NCI-H1436 (cell line): ENCODE data around the gene TMEM202.
"Not testable (repeated sequence)": the region's sequence is repeated elsewhere in the genome, so short reads cannot be mapped to it uniquely, and the experiment has no call there.

Experiments used
- DNase-seq: peaks from one replicate; lab custom pipeline; 2025; lab: John Stamatoyannopoulos, UW

Gene TMEM202

GRCh38 chr15:72402726-72403125, 4.6 kb downstream of the TMEM202 start:
- DNase-seq: no peak

DNA sequence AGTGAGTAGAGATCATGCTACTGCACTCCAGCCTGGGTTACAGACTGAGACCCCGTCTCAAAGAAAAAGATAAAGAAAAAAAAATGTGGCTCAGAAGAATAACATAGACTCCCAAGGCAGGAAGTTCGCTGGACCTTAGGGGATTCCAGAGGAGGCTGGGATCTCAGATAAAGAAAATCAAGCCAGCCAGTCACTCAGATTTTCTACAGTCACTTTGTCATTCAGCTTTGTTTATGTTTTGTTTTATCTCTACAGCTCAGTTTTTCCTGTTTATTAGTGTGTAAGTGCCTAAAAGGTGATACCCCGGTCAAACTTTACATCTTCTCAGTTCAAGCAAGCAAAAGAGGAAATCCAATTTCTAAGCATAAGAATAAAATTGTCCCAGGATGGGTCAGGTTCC, 6.3 kb downstream of the TMEM202 start:
- no peak for DNase-seq

DNA sequence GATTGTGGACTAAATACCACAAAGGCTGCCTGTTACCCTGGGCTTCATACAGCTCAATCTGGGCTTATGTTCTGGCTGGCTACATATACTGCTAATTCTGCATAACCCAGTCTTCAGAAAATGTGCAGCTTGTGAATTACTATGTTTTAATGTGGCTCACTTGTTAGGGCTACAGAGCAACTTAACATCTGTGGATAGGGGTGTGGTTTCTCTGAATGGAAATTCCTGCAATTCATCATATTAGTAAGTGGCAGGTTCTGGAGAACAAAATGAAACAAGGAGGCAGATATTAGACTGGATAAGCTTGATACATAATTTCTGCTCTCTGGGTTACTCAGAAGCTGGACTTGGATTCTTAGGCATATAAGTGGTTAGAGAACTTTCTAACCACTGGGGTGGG, 6.7 kb downstream of the TMEM202 start:
- DNase-seq: no peak

DNA sequence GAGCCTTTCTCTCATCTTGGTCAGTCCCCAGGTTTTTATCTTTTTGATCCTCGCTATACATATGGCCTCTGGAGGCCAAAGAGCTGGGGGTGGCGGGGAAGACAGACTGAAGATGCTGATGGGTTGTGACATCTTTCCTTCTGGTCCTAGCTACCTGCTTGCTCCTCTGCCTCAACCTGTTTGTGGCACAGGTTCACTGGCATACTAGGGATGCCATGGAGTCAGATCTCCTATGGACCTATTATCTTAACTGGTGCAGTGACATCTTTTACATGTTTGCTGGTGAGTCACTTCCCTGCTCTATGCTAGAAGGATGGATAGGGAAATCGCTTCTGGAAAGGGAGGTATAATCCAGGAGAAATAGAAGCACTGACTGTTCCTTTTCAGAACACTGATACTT, 8.8 kb downstream of the TMEM202 start:
- DNase-seq: no peak

DNA sequence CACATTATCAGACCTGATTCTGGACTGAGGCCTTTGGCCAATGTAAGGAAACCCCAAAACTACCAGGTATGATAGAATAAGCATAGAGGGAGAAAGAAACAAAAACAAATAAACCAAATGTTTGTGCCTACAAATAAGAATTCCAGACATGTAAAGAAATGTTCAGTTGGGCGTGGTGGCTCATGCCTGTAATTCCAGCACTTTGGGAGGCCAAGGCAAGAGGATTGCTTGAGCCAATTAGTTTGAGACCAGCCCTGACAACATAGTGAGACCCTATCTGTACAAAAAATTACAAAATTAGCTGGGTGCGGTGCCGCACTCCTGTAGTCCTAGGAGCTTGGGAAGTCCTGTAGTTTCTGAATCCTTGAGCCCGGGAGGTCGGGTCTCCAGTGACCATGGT, 13.0 kb downstream of the TMEM202 start:
- no peak for DNase-seq

- no peak for DNase-seq
These were observed 13.4 kb downstream of the TMEM202 start for GRCh38 chr15:72411544-72411943.

DNA sequence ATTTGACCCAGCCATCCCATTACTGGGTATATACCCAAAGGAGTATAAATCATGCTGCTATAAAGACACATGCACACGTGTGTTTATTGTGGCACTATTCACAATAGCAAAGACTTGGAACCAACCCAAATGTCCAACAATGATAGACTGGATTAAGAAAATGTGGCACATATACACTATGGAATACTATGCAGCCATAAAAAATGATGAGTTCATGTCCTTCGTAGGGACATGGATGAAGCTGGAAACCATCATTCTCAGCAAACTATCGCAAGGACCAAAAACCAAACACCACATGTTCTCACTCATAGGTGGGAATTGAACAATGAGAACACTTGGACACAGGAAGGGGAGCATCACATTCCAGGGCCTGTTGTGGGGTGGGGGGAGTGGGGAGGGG, 15.2 kb downstream of the TMEM202 start:
- DNase-seq: not testable (repeated sequence)

DNA sequence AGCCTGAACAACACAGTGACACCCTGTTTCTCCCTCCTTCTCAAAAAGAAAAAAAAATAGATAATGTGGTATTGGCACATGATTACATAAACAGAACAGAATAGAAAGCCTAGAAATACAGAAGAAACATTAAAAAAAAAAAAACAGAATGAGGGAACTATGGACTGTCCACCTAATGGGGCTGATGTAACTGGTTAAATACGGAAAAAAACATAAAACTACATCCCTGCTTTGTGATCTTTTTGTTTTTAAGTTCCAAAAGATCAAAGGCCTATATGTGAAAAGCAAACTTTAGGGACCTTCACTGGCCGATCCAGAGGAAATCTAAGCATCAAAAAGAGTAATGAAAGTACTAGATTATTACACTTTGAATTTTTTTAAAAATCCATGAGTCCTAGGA, 17.2 kb downstream of the TMEM202 start:
- no peak for DNase-seq

DNA sequence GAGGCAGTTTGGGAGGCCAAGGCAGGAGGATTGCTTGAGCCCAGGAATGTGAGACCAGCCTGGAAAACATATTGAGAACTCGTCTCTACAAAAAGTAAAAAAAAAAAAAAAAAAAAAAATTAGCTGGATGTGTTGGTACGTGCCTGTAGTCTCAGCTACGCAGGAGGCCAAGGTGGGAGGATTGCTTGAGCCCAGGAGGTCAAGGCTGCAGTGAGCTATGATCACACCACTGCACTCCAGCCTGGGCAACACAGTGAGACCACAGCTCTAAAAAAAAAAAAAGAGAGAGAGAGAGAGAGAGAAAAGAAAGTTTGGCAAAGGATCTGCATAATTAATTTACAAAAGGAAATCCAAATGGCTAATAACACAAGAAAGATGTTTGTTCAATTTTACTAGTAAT, 21.7 kb downstream of the TMEM202 start:
- not testable (repeated sequence) for DNase-seq

- no peak for DNase-seq
These were observed 22.5 kb downstream of the TMEM202 start for GRCh38 chr15:72420576-72420975.

GRCh38 chr15:72421484-72421883, 23.4 kb downstream of the TMEM202 start:
- DNase-seq: no peak

- no peak for DNase-seq
These were observed 25.2 kb downstream of the TMEM202 start for GRCh38 chr15:72423256-72423655.

- no peak for DNase-seq
These were observed 28.6 kb downstream of the TMEM202 start for GRCh38 chr15:72426753-72427152.

DNA sequence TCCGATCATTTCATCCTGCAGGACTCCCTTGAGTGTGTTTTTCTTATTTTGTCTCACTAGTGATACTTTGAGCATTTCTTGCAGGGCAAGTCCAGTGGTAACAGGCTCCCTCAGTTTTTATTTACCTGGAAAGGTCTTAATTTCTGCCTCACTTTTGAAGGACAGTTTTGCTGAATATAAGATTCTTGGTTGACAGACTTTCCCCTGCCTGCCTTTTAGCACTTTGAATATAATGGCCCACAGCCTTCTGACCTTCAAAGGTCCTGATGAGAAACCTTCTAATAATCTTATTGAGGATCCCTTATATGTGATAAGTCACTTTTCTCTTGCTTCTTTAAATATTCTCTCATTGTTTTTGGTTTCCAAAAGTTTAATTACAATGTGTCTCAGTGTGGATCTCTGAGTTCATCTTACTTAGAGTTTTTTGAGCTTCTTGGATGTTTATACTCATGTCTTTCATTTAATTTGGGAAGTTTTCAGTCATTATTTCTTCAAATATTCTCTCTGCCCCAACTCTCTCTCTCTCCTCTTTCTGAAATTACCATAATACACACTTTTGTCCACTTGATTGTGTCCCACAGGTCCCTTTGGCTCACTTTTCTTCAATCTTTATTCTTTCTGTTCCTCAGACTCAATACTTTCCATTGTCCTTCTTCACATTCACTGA, 39.7 kb downstream of the TMEM202 start:
- DNase-seq: no peak

DNA sequence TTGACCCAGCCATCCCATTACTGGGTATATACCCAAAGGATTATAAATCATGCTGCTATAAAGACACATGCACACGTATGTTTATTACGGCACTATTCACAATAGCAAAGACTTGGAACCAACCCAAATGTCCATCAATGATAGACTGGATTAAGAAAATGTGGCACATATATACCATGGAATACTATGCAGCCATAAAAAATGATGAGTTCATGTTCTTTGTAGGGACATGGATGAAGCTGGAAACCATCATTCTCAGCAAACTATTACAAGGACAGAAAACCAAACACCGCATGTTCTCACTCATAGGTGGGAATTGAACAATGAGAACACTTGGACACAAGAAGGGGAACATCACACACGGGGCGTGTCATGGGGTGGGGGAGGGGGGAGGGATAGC, 44.7 kb downstream of the TMEM202 start:
- not testable (repeated sequence) for DNase-seq

DNA sequence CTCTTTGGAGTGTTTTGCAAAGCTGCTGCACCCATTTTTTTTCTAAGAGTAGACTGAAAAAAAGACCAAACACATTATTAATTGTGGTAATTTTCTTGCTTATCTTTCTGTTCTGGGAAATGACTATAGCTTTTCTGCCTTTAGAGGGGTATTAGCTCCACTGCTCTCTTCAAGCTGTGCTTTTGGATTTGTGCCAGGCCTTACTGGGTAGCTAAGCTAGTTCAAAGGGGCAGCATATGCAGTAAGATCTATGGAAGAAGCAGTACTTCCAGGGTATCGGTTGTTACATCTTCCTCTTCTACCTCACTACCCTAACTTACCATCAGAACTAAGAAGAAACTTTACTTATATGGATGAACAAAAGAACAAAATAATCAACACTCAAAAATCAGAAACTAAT, 47.3 kb downstream of the TMEM202 start:
- no peak for DNase-seq

DNA sequence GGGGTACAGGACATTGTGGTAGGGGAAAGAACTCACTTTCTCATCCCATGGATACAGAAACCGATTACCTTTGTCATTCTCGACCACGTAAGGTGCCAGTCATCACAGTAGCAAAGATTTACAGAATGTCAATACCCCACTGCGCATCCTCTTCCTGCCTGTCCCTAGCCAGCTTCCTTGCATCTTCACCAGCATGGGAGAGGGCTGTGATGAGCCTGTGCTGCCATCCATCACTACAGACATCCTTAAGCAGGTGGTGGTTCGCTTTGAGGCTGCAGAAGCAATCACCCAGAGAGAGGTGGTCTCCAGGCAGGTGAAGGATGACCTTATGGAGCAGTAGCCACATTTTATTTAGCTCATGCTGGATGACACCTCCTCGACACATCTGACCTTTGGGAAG, 52.7 kb downstream of the TMEM202 start:
- DNase-seq: no peak

GRCh38 chr15:72451224-72451623, 53.1 kb downstream of the TMEM202 start:
- DNase-seq: no peak

GRCh38 chr15:72456684-72457083, 58.6 kb downstream of the TMEM202 start:
- DNase-seq: no peak
